H9 (cell line): Measurements from ENCODE around the gene AP2S1. TPM values are rescaled to one million over a fixed set of nuclear protein-coding genes. Genes with fewer than 3 reads are reported as not detected.
A peak's percentile ranks its signal among the peaks of the same experiment; 100 is the strongest.

Source experiments
- DNase-seq: peaks from one replicate; pipeline ENCODE4 v3.0.0-alpha.2; 2017
- H2AFZ ChIP-seq: one replicate; pipeline ENCODE4 v1.6.1; 2013; ENCODE audit warnings: mild to moderate bottlenecking, low read length, control low read depth, moderate library complexity
- H2AK5ac ChIP-seq: 2 replicates; pipeline ENCODE4 v1.6.1; 2013; ENCODE audit warnings: low read length, control low read depth, mixed read lengths; ENCODE audit not compliant: insufficient read length
- H2BK120ac ChIP-seq: one replicate; pipeline ENCODE4 v1.6.1; 2013; ENCODE audit warnings: low read depth, mild to moderate bottlenecking, low read length, control low read depth, inconsistent platforms; ENCODE audit not compliant: poor library complexity, severe bottlenecking
- H2BK12ac ChIP-seq: 2 replicates; pipeline ENCODE4 v1.6.1; 2013; ENCODE audit warnings: low read length, control low read depth, mixed read lengths, low read depth; ENCODE audit not compliant: insufficient read length
- H2BK15ac ChIP-seq: 2 replicates; pipeline ENCODE4 v1.6.1; 2013; ENCODE audit warnings: low read depth, low read length, control low read depth
- H2BK20ac ChIP-seq: one replicate; pipeline ENCODE4 v1.6.1; 2013; ENCODE audit warnings: low read depth, mild to moderate bottlenecking, low read length, control low read depth, inconsistent platforms; ENCODE audit not compliant: poor library complexity, severe bottlenecking
- H2BK5ac ChIP-seq: 2 replicates; pipeline ENCODE4 v1.6.1; 2013; ENCODE audit warnings: low read length, control low read depth, mixed read lengths; ENCODE audit not compliant: insufficient read length
- H3K14ac ChIP-seq: 2 replicates; pipeline ENCODE4 v1.6.1; 2013; ENCODE audit warnings: low read length, control low read depth; ENCODE audit not compliant: insufficient read depth
- H3K18ac ChIP-seq: 2 replicates; pipeline ENCODE4 v1.6.1; 2013; ENCODE audit warnings: low read depth, mild to moderate bottlenecking, mixed read lengths, low read length, control low read depth; ENCODE audit not compliant: insufficient read length
- H3K23ac ChIP-seq: 2 replicates; pipeline ENCODE4 v1.6.1; 2013; ENCODE audit warnings: low read length, control low read depth, mixed read lengths, low read depth; ENCODE audit not compliant: insufficient read length
- H3K23me2 ChIP-seq: 2 replicates; pipeline ENCODE4 v1.6.1; 2013; ENCODE audit warnings: low read depth, mild to moderate bottlenecking, mixed read lengths, low read length, control low read depth; ENCODE audit not compliant: insufficient read length, poor library complexity, severe bottlenecking
- H3K27ac ChIP-seq: 2 replicates; pipeline ENCODE4 v1.5.1; 2013; ENCODE audit warnings: low read length, control low read depth, mixed read lengths, low read depth; ENCODE audit not compliant: insufficient read length
- H3K27me3 ChIP-seq: 2 replicates; pipeline ENCODE4 v1.6.1; 2013; ENCODE audit warnings: low read length, control low read depth, inconsistent platforms; ENCODE audit not compliant: insufficient read depth
- H3K4ac ChIP-seq: 2 replicates; pipeline ENCODE4 v1.6.1; 2013; ENCODE audit warnings: low read depth, mild to moderate bottlenecking, control low read depth, inconsistent platforms, low read length, moderate library complexity
- H3K4me1 ChIP-seq: 2 replicates; pipeline ENCODE4 v1.6.1; 2013; ENCODE audit warnings: low read length, control low read depth, inconsistent platforms; ENCODE audit not compliant: insufficient read depth
- H3K4me2 ChIP-seq: 2 replicates; pipeline ENCODE4 v1.6.1; 2013; ENCODE audit warnings: low read length, control low read depth, mixed read lengths; ENCODE audit not compliant: insufficient read length, insufficient read depth
- H3K56ac ChIP-seq: 2 replicates; pipeline ENCODE4 v1.6.1; 2013; ENCODE audit warnings: low read depth, mild to moderate bottlenecking, mixed read lengths, low read length, control low read depth; ENCODE audit not compliant: insufficient read length
- H3K79me1 ChIP-seq: 2 replicates; pipeline ENCODE4 v1.6.1; 2013; ENCODE audit warnings: low read depth, mild to moderate bottlenecking, moderate library complexity, low read length, control low read depth, inconsistent platforms; ENCODE audit not compliant: insufficient read depth, poor library complexity, severe bottlenecking
- H3K79me2 ChIP-seq: 2 replicates; pipeline ENCODE4 v1.6.1; 2013; ENCODE audit warnings: low read length, control low read depth, inconsistent platforms; ENCODE audit not compliant: insufficient read depth
- H3K9ac ChIP-seq: 2 replicates; pipeline ENCODE4 v1.6.1; 2013; ENCODE audit warnings: low read length, control low read depth, mixed read lengths; ENCODE audit not compliant: insufficient read length; ENCODE audit errors: extremely low read depth
- H3K9me3 ChIP-seq: one replicate; pipeline ENCODE4 v1.6.1; 2013; ENCODE audit warnings: low read depth, low read length, inconsistent platforms; ENCODE audit not compliant: control insufficient read depth
- H3T11ph ChIP-seq: one replicate; pipeline ENCODE4 v1.6.1; 2013; ENCODE audit warnings: mild to moderate bottlenecking, low read length, control low read depth, inconsistent platforms
- H4K20me1 ChIP-seq: one replicate; pipeline ENCODE4 v1.6.1; 2013; ENCODE audit not compliant: control insufficient read depth, insufficient read length, insufficient read depth
- H4K5ac ChIP-seq: 2 replicates; pipeline ENCODE4 v1.6.1; 2013; ENCODE audit warnings: low read depth, mild to moderate bottlenecking, mixed read lengths, low read length, control low read depth; ENCODE audit not compliant: insufficient read length
- H4K8ac ChIP-seq: replicated peaks from 2 replicates; pipeline ENCODE4 v1.6.1; 2013; ENCODE audit warnings: low read length, control low read depth, mixed read lengths, low read depth; ENCODE audit not compliant: insufficient read length
- H4K91ac ChIP-seq: 2 replicates; pipeline ENCODE4 v1.6.1; 2013; ENCODE audit warnings: low read depth, mild to moderate bottlenecking, moderate library complexity, mixed read lengths, low read length, control low read depth; ENCODE audit not compliant: insufficient read length
- H3K27ac Mint-ChIP-seq, 3 experiments: 2 replicates in 2 of 3; 3 replicates in 1 of 3; pipeline ENCODE4 v1.8.0; 2020 to 2021; ENCODE audit warnings: mixed read lengths in 3 of 3, mild to moderate bottlenecking in 1 of 3, moderate library complexity in 1 of 3
- H3K27me3 Mint-ChIP-seq: 2 replicates; pipeline ENCODE4 v1.8.0; 2021; ENCODE audit warnings: low read depth, mild to moderate bottlenecking, moderate library complexity, mixed read lengths
- H3K36me3 Mint-ChIP-seq, 3 experiments: 2 replicates in 2 of 3; 3 replicates in 1 of 3; pipeline ENCODE4 v1.8.0; 2020 to 2021; ENCODE audit warnings: low read depth in 3 of 3, mixed read lengths in 3 of 3; ENCODE audit not compliant: insufficient read depth in 1 of 3
- H3K4me1 Mint-ChIP-seq, 2 experiments: 2 replicates each; pipeline ENCODE4 v1.8.0; 2020; ENCODE audit warnings: mixed read lengths in 2 of 2
- H3K4me3 Mint-ChIP-seq, 2 experiments: 2 replicates in 1 of 2; 3 replicates in 1 of 2; pipeline ENCODE4 v1.8.0; 2020 to 2021; ENCODE audit warnings: mild to moderate bottlenecking in 2 of 2, mixed read lengths in 2 of 2, moderate library complexity in 1 of 2
- H3K9me3 Mint-ChIP-seq, 2 experiments: 2 replicates in 1 of 2; 3 replicates in 1 of 2; pipeline ENCODE4 v1.8.0; 2020; ENCODE audit warnings: mild to moderate bottlenecking in 2 of 2, mixed read lengths in 2 of 2, moderate library complexity in 1 of 2
- CTCF ChIP-seq: fragments of 200-600 bp; sonication (generic); conservative IDR thresholded peaks from 3 replicates; pipeline ENCODE4 v1.8.0; 2021; ENCODE audit warnings: antibody characterized with exemption, mild to moderate bottlenecking
- WGBS: extraction: QIAGEN DNeasy Blood & Tissue Kit; methylation state at CpG from one replicate; pipeline ENCODE4 v1.1.7; 2013; ENCODE audit warnings: missing lambda C conversion rate, low lambda C conversion rate, mixed read lengths; ENCODE audit not compliant: insufficient read length; ENCODE audit errors: extremely low coverage; 5-methylcytosine and 5-hydroxymethylcytosine counted together
- total RNA-seq: library from RNA; stranded (reverse); gene quantifications from 2 replicates; pipeline ENCODE4 v1.2.1, GENCODE V29; 2021

AP2S1 gene
- total RNA-seq, 1 experiment from 2014 or later, result 193 TPM

DNA sequence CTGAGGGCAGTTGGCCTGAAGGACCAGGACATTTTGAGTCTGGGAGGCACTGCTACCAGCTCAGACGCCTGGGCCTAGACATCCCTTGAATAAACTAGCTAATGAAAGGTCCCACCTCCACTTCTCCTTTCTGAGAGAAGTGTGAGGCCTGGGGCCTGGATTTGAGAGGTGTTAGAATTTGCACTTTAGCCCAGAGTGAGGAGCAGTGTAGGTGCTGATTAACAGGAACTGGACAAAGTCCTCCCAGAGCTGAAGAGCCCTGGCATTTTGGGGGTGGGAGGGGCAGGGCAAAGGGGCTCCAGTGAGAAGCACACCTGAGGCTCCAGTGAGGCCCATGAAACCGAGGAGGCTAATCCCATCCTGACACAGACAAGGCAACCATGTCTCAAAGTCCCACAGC lies 47.1 kb downstream of the AP2S1 start:
- H3K4ac ChIP-seq, result no peak overlapping the region
- no peak overlapping the region for H3K18ac ChIP-seq
- H3K27ac ChIP-seq, result no peak overlapping the region
- 0 out of 7 replicates have a peak overlapping the region, but pooled peaks of 1 of the 3 experiments have one; percentile 40 for H3K27ac Mint-ChIP-seq
- H3K9ac ChIP-seq, result no peak overlapping the region
- H2BK5ac ChIP-seq, result no peak overlapping the region
- no peak overlapping the region for H3K4me2 ChIP-seq
- no peak overlapping the region for H2BK20ac ChIP-seq
- no peak overlapping the region for H3K23ac ChIP-seq
- H4K5ac ChIP-seq, result no peak overlapping the region
- H3K56ac ChIP-seq, result no peak overlapping the region
- H3K23me2 ChIP-seq, result peaks cover 3% of the 10 kb centered on the region
- H4K91ac ChIP-seq, result no peak overlapping the region
- H2BK120ac ChIP-seq, result no peak overlapping the region
- no peak overlapping the region for H3T11ph ChIP-seq
- no peak overlapping the region for H4K8ac ChIP-seq
- H2BK15ac ChIP-seq, result no peak overlapping the region; the same call in 1 of the 2 replicates
- H2AK5ac ChIP-seq, result no peak overlapping the region
- no peaks in the 10 kb centered on the region for H3K27me3 ChIP-seq
- H3K9me3 Mint-ChIP-seq, result no peaks in the 10 kb centered on the region; a peak in 1 of 5 replicates
- H3K79me2 ChIP-seq, result no peaks in the 10 kb centered on the region
- no peaks in the 10 kb centered on the region for H3K4me1 ChIP-seq
- H3K14ac ChIP-seq, result no peak overlapping the region
- TF ChIP-seq CTCF, result no peak
- no peaks in the 10 kb centered on the region for H3K79me1 ChIP-seq
- no peak for DNase-seq
- H3K4me3 Mint-ChIP-seq, result no peak overlapping the region
- H2AFZ ChIP-seq, result no peak overlapping the region
- H3K4me1 Mint-ChIP-seq, result no peaks in the 10 kb centered on the region
- no peaks in the 10 kb centered on the region for H3K9me3 ChIP-seq
- WGBS, result no CpG with 5 or more reads among the region's 2 CpGs
- no peaks in the 10 kb centered on the region for H4K20me1 ChIP-seq
- no peak overlapping the region for H2BK12ac ChIP-seq
- H3K36me3 Mint-ChIP-seq, result no peaks in the 10 kb centered on the region; a peak in 1 of 7 replicates
- no peaks in the 10 kb centered on the region; the same call in 1 of the 2 replicates for H3K27me3 Mint-ChIP-seq
